HFF-Myc (cell line): ENCODE measurements around the gene KLHL18.
A peak's percentile ranks its signal among the peaks of the same experiment; 100 is the strongest.
"Not testable (repeated sequence)": the region's sequence is repeated elsewhere in the genome, so short reads cannot be mapped to it uniquely, and the experiment has no call there.

Experiments used
- DNase-seq: peaks from one replicate; pipeline ENCODE4 v3.0.0-alpha.2; 2011; ENCODE audit warnings: low read depth; ENCODE audit errors: extremely low read depth
- H3K4me3 ChIP-seq: replicated peaks from 2 replicates; pipeline ENCODE4 v1.5.1; 2011; ENCODE audit warnings: low read depth, mild to moderate bottlenecking, control low read depth, low read length
- TF ChIP-seq, protein P1 (sequence below): IDR thresholded peaks from 2 replicates; pipeline ENCODE4 v1.5.1; 2012; ENCODE audit warnings: mild to moderate bottlenecking, low read depth, low read length, control low read depth; ENCODE audit errors: missing control alignments

KLHL18 gene

DNA sequence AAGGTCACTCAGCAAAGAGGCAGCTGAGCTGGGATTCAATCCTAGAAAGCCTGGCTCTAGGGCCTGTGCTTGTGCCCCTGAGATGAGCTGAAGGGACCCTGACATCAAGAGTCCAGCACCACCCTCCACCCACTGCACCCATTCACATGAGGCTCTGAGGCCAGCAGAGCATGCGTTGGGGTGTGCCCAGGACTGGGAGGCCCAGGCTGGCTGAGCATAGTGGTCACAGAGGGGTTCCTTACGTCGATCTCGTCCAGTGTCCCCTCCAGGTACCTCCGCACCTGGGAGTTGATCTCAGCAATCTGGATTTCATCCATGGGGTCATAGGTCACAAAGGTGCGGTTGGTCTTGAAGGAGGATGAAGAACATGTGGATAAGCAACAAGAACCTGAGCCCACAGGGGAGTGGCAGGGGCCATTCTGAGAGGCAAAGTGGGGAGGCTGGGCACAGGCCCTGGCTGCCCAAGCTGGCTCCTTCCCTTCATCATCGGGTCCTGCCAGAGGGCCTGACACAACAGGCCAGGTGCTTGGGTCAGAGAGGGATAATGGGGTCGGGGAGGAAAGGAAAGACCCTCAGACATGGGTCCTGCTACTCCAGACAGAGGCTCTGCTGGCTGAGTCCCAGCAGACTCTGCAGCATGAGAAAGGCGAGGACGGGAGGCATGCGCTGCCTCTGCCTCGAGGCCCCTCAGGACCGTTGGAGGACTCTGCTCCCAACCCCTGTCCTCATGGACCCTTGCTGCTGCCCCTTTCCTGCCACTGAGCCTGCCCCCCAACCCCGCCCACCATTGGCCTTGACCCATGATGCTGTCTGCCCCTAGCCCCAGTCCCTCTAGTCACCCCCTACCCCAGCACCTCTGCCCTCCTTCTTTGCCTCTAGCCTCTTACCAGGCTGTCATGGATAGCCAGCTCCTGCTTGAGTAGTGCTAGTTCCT is 35.3 kb upstream of the KLHL18 start:
- TF ChIP-seq, protein P1, sequence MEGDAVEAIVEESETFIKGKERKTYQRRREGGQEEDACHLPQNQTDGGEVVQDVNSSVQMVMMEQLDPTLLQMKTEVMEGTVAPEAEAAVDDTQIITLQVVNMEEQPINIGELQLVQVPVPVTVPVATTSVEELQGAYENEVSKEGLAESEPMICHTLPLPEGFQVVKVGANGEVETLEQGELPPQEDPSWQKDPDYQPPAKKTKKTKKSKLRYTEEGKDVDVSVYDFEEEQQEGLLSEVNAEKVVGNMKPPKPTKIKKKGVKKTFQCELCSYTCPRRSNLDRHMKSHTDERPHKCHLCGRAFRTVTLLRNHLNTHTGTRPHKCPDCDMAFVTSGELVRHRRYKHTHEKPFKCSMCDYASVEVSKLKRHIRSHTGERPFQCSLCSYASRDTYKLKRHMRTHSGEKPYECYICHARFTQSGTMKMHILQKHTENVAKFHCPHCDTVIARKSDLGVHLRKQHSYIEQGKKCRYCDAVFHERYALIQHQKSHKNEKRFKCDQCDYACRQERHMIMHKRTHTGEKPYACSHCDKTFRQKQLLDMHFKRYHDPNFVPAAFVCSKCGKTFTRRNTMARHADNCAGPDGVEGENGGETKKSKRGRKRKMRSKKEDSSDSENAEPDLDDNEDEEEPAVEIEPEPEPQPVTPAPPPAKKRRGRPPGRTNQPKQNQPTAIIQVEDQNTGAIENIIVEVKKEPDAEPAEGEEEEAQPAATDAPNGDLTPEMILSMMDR: no peak
- no peak overlapping the region for H3K4me3 ChIP-seq
- no peak for DNase-seq

DNA sequence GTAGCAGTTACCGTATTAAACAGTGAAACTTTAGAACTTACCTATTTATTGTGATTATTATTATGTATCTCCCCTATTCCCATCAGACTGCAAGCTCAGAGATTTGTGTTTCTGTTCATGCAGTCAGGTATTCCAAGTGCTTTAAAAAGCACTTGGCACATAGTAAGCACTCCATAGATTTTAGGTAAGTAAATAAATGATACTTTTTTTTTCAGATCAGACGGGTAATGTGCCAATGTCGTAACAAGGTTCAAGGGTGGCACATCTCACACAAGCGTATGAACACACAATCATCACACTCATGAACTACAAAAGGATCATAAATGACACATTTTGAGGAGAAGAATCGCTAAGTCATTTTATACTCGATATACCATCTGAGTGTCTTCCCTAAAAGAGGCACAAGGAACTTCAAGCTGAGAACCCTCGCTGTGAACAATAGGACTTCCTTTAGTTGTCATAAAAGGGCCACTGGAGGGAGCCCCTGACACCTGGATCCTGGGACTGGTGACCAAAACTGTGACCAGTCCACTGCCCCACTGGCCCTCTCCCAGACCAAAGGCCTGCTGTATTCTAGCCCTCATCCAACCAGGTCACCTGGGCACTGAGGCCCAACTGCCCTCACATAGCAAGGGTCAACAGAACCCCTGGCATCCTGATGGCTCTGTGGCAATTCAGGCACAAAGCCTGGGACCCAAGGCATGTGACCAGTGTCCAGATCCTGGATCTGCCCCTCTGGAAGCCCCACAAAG is 32.3 kb upstream of the KLHL18 start:
- TF ChIP-seq, protein P1: peak; percentile 48
- H3K4me3 ChIP-seq: no peak overlapping the region
- DNase-seq: no peak

DNA sequence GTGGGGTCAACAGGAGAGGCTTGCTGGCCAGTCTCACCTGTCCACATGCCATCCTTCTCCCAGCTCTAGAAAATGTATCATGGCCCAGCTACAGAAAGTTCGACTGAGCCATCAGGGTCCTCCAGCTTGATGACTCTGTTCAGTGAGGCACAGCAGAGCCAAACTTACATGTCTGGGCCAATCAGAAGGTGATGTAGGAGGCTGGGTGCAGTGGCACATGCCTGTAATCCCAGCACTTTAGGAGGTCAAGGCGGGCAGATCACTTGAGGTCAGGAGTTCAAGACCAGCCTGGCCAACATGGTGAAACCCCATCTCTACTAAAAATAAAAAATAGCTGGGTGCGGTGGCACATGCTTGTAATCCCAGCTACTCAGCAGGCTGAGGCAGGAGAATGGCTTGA is 31.7 kb upstream of the KLHL18 start:
- H3K4me3 ChIP-seq, DNase-seq: not testable (repeated sequence)

DNA sequence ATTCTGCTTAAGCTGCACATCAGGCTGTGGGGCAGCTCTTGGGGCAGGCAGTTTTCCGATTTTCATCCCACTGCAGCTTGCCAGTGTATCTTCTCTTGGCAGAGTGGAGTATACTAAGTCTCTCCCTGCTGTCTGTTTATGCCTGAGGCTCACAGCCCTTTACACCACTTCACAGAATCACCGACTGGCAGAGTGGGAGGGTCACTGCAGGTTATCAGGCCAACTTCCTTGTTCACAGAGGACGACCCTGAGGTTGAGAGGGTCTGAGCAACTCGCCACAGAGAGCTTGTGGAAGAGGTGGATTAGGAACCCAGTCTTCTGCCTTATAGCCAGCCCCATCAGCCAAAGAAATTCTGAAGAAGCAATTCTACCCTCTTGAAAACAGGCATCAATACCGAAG is 31.1 kb upstream of the KLHL18 start:
- no peak for DNase-seq
- TF ChIP-seq, protein P1: no peak
- H3K4me3 ChIP-seq: no peak overlapping the region

DNA sequence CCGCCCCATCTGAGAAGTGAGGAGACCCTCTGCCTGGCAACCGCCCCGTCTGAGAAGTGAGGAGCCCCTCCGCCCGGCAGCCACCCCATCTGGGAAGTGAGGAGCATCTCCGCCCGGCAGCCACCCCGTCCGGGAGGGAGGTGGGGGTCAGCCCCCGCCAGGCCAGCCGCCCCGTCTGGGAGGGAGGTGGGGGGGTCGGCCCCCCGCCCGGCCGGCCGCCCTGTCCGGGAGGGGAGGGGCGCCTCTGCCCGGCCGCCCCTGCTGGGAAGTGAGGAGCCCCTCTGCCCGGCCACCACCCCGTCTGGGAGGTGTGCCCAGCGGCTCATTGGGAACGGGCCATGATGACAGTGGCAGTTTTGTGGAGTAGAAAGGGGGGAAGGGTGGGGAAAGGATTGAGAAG is 26.4 kb upstream of the KLHL18 start:
- H3K4me3 ChIP-seq, DNase-seq: not testable (repeated sequence)

DNA sequence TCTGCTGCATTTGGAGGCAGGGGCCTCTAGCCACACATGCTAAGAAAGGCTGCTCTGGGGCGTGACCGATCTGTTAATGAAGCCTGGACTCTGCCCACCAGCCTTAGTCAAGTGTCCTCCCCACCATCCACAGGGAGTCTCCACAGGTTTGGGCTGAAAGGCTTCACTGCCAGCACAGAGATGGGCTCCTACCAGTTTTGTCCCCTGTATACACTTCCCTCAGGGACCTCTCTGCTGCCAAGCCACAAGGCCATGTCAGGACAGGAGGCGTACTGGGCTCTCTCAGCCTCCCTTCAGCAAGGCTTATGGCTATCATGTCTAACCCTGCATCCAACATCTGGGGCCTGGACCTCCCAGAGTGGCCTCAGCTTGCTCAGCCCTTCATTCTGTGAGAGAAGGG is 23.6 kb upstream of the KLHL18 start:
- no peak overlapping the region for H3K4me3 ChIP-seq
- no peak for DNase-seq
- TF ChIP-seq, protein P1: no peak

DNA sequence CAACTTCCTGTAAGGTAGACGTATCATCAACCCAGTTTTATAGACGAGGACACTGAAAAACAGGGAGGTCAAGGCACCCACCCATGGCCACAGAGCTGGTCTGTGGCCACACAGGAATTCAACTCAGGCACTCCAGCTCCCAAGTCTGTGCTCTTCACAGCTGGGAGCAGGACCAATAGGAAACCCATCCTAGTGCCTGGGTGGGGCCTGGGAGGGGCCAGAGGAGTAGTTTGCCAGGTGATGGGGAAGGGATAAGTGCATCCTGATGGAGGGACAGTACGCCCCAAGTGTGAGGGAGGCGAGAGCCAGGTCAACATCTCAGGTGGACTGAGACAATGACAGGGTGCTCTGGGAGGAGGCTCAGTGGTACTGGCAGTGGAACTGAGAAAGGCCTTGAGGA is 22.1 kb upstream of the KLHL18 start:
- no peak for DNase-seq
- TF ChIP-seq, protein P1: no peak
- no peak overlapping the region for H3K4me3 ChIP-seq

DNA sequence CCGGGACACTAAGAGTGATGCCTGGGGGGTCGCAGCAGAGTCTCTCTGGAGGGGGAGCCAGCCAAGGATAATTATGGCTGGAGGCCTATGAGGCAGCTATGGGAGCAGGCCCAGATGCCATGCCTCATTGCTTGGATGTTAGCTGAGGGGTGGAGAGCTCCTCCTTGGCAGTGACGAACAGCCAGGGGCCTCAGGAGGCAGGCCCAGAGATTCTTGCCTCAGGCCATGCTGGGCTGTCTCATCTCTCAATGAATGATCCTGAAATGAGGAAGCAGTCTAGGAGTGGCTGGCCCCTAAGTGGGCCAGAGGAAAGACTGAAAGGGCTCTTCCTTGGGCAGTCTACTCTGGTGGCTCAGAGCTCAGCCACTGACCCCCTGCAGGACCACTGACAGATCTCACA is 21.4 kb upstream of the KLHL18 start:
- DNase-seq: no peak
- TF ChIP-seq, protein P1: no peak
- no peak overlapping the region for H3K4me3 ChIP-seq
